Muscle of back (tissue), 11 donors: ENCODE data around the gene SPAG16. TPM values are rescaled to one million over a fixed set of nuclear protein-coding genes. Genes with fewer than 3 reads are reported as not detected.
A peak's percentile ranks its signal among the peaks of the same experiment; 100 is the strongest.

ENCODE experiments used
- DNase-seq, 3 donors: peaks; one replicate each; pipeline versions ENCODE4 v3.0.0 to v3.0.0-alpha.2; 2013
- polyA plus RNA-seq, 10 donors: library from polyadenylated mRNA; unstranded; fragments of 120-200 nt; gene quantifications; one replicate each; pipeline ENCODE4 v1.2.1, GENCODE V29; 2013; ENCODE audit not compliant: insufficient read length in 10 of 10

The SPAG16 gene
- polyA plus RNA-seq, 10 donors: 17.4 to 24.3 (median 20.1) TPM

GRCh38 chr2:214365549-214365948, 1081.3 kb downstream of the SPAG16 start:
- DNase-seq: no peak

- DNase-seq: no peak
Observed at GRCh38 chr2:214367171-214367570, 1082.9 kb downstream of the SPAG16 start.

GRCh38 chr2:214376618-214377285, 1092.5 kb downstream of the SPAG16 start:
- DNase-seq: no peak

- no peak for DNase-seq
Observed at GRCh38 chr2:214377286-214377624, 1093.0 kb downstream of the SPAG16 start.

GRCh38 chr2:214378455-214379103, 1094.3 kb downstream of the SPAG16 start:
- peak in 1 of 3 donors; percentile 7 for DNase-seq

GRCh38 chr2:214379227-214379626, 1095.0 kb downstream of the SPAG16 start:
- DNase-seq: peak in 1 of 3 donors; percentile 7

GRCh38 chr2:214380681-214381080, 1096.4 kb downstream of the SPAG16 start:
- no peak for DNase-seq

- no peak for DNase-seq
Observed at GRCh38 chr2:214382229-214382628, 1098.0 kb downstream of the SPAG16 start.

GRCh38 chr2:214386720-214387119, 1102.5 kb downstream of the SPAG16 start:
- no peak for DNase-seq

- no peak for DNase-seq
Observed at GRCh38 chr2:214389334-214389733, 1105.1 kb downstream of the SPAG16 start.

- no peak for DNase-seq
Observed at GRCh38 chr2:214393796-214394195, 1109.5 kb downstream of the SPAG16 start.

- no peak for DNase-seq
Observed at GRCh38 chr2:214395040-214395439, 1110.8 kb downstream of the SPAG16 start.

GRCh38 chr2:214401580-214401979, 1117.3 kb downstream of the SPAG16 start:
- no peak for DNase-seq

- DNase-seq: no peak
Observed at GRCh38 chr2:214410128-214410775, 1126.0 kb downstream of the SPAG16 start.

GRCh38 chr2:214410918-214411554, 1126.8 kb downstream of the SPAG16 start, which contains the start of gene VWC2L:
Gene VWC2L, plus strand, starts transcription at chr2:214411054. Its CDS starts 3,140 bp downstream, at chr2:214414194.
- peak; percentile 52 to 89 (median 81) for DNase-seq

- DNase-seq: no peak
Observed at GRCh38 chr2:214412679-214413078, 1128.4 kb downstream of the SPAG16 start.

GRCh38 chr2:214436470-214436869, 1152.2 kb downstream of the SPAG16 start:
- DNase-seq: no peak

GRCh38 chr2:214450118-214450894, 1166.0 kb downstream of the SPAG16 start:
- no peak for DNase-seq

- no peak for DNase-seq
Observed at GRCh38 chr2:214451516-214452275, 1167.4 kb downstream of the SPAG16 start.
